Measurements from ENCODE around the gene SEMA5A.

DNA sequence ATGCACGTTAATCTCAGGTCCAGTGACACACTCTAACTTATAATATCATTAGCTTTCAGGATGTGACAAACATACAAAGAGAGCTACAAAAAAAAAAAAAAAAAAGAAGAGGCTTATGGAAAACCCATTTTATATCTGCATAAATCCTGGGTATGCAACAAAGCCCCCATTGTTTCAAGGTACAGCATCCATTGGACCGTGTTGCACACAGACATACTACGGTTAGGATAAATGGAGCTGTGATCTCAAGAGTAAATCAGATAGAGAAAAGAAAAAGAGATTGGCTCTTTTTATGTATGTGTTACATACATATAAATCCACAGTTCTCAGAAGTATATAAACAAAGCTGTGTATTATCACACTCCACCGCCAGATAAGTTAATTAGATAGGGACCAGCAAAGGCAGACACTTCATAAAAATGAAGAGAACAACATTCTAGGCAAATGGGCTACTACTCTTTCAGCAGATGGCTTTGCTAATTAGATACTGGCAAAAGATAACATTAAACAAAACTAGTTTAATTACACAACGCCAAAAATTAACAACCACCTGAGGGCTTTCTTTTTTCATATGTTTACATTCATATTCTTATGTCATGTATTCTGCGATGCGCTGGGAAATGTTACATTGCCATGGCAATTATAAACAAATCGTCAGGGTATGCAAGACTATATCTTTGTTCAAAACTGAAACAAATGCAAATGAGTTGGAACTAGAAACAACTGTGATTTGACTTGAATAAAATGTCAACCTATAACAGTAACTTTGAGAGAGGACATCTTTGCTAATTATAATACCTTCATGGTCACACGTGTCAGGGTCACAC, 304.2 kb downstream of the SEMA5A start:
- TF ChIP-seq POLR2A (IDR thresholded peaks at IDR 0.05; ENCODE audit: low read length), result no peak
- TF ChIP-seq GATA1 (IDR thresholded peaks at IDR 0.05; ENCODE audit: low read depth, low read length), result no peak

Measured in erythroblast (primary cell).